Measurements from ENCODE around the gene TNFRSF8.
"Not testable (repeated sequence)": the region's sequence is repeated elsewhere in the genome, so short reads cannot be mapped to it uniquely, and the experiment has no call there.

Gene TNFRSF8

GRCh38 chr1:12088607-12089006 lies 25.5 kb downstream of the TNFRSF8 start:
- DNase-seq: peak; percentile 21

- no peak for DNase-seq
Observed at GRCh38 chr1:12090326-12090725, 27.2 kb downstream of the TNFRSF8 start.

GRCh38 chr1:12091191-12091590 lies 28.1 kb downstream of the TNFRSF8 start:
- DNase-seq: no peak

- no peak for DNase-seq
Observed at GRCh38 chr1:12094180-12094579, 31.1 kb downstream of the TNFRSF8 start.

GRCh38 chr1:12095452-12096263 lies 32.6 kb downstream of the TNFRSF8 start:
- DNase-seq: no peak

GRCh38 chr1:12096615-12097014 lies 33.5 kb downstream of the TNFRSF8 start:
- no peak for DNase-seq

- DNase-seq: no peak
Observed at GRCh38 chr1:12097321-12097720, 34.2 kb downstream of the TNFRSF8 start.

GRCh38 chr1:12098786-12099185 lies 35.7 kb downstream of the TNFRSF8 start:
- DNase-seq: no peak

- DNase-seq: no peak
Observed at GRCh38 chr1:12099610-12100009, 36.5 kb downstream of the TNFRSF8 start.

GRCh38 chr1:12100071-12100470 lies 37.0 kb downstream of the TNFRSF8 start:
- no peak for DNase-seq

GRCh38 chr1:12101120-12101519 lies 38.0 kb downstream of the TNFRSF8 start:
- not testable (repeated sequence) for DNase-seq

GRCh38 chr1:12102066-12102465 lies 39.0 kb downstream of the TNFRSF8 start:
- no peak for DNase-seq

- DNase-seq: no peak
Observed at GRCh38 chr1:12104417-12104816, 41.3 kb downstream of the TNFRSF8 start.

- no peak for DNase-seq
Observed at GRCh38 chr1:12106153-12106552, 43.0 kb downstream of the TNFRSF8 start.

- DNase-seq: not testable (repeated sequence)
Observed at GRCh38 chr1:12106861-12107260, 43.8 kb downstream of the TNFRSF8 start.

- no peak for DNase-seq
Observed at GRCh38 chr1:12107718-12108117, 44.6 kb downstream of the TNFRSF8 start.

- no peak for DNase-seq
Observed at GRCh38 chr1:12109901-12110300, 46.8 kb downstream of the TNFRSF8 start.

- DNase-seq: no peak
Observed at GRCh38 chr1:12111741-12112140, 48.6 kb downstream of the TNFRSF8 start.

- DNase-seq: no peak
Observed at GRCh38 chr1:12112711-12113161, 49.6 kb downstream of the TNFRSF8 start.

- no peak for DNase-seq
Observed at GRCh38 chr1:12113433-12114339, 50.6 kb downstream of the TNFRSF8 start.

GRCh38 chr1:12114340-12114683 lies 51.2 kb downstream of the TNFRSF8 start:
- no peak for DNase-seq

GRCh38 chr1:12114916-12115315 lies 51.8 kb downstream of the TNFRSF8 start:
- no peak for DNase-seq

- no peak for DNase-seq
Observed at GRCh38 chr1:12121212-12122003, 58.3 kb downstream of the TNFRSF8 start.

All from T-helper 9 cell (primary cell).